ENCODE data around the gene CRB2. TPM values are rescaled to one million over a fixed set of nuclear protein-coding genes. Genes with fewer than 3 reads are reported as not detected.
A peak's percentile ranks its signal among the peaks of the same experiment; 100 is the strongest.

The CRB2 gene
- total and polyA plus RNA-seq, 2 of the 13 experiments (the other 11 are each of a cell fraction or from before 2014, with no cell fraction given), result 0.01 to 0.29 TPM

DNA sequence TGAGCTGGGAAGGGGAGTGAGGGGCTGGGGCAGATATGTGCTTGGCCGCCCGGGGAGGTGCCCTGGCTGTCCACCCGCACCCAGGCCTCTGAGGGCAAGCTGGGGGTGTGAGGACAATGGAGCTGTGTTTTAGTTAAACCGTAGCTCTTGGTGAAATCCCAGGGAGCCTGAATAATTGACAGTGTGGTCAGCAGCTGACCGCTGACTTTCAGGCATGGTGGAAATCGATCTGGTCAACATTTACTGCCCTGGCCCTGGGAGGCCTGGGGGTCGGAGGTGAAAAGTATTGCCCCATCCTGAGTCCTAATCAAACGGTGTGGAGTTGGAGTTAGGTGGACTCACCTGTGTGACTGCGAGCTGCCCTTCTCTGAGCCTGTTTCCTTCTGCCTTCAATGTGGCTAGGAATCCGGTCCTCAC is 31.2 kb upstream of the CRB2 start (continued):
- TF ChIP-seq, protein P1, sequence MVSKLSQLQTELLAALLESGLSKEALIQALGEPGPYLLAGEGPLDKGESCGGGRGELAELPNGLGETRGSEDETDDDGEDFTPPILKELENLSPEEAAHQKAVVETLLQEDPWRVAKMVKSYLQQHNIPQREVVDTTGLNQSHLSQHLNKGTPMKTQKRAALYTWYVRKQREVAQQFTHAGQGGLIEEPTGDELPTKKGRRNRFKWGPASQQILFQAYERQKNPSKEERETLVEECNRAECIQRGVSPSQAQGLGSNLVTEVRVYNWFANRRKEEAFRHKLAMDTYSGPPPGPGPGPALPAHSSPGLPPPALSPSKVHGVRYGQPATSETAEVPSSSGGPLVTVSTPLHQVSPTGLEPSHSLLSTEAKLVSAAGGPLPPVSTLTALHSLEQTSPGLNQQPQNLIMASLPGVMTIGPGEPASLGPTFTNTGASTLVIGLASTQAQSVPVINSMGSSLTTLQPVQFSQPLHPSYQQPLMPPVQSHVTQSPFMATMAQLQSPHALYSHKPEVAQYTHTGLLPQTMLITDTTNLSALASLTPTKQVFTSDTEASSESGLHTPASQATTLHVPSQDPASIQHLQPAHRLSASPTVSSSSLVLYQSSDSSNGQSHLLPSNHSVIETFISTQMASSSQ (IDR thresholded peaks at IDR 0.05; ENCODE audit: low read depth), result peak; percentile 60; the same call in 1 of the 2 replicates
- TF ChIP-seq, protein P1 (CRISPR knock-in tag; IDR thresholded peaks at IDR 0.05; ENCODE audit: borderline replicate concordance), result no peak; the same call in 1 of the 2 replicates
- TF ChIP-seq, protein P2, sequence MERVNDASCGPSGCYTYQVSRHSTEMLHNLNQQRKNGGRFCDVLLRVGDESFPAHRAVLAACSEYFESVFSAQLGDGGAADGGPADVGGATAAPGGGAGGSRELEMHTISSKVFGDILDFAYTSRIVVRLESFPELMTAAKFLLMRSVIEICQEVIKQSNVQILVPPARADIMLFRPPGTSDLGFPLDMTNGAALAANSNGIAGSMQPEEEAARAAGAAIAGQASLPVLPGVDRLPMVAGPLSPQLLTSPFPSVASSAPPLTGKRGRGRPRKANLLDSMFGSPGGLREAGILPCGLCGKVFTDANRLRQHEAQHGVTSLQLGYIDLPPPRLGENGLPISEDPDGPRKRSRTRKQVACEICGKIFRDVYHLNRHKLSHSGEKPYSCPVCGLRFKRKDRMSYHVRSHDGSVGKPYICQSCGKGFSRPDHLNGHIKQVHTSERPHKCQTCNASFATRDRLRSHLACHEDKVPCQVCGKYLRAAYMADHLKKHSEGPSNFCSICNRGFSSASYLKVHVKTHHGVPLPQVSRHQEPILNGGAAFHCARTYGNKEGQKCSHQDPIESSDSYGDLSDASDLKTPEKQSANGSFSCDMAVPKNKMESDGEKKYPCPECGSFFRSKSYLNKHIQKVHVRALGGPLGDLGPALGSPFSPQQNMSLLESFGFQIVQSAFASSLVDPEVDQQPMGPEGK (CRISPR knock-in tag; IDR thresholded peaks at IDR 0.05), result peak; percentile 87
- TF ChIP-seq ZNF12 (CRISPR knock-in tag; IDR thresholded peaks at IDR 0.05) (peak; percentile 65; the same call in 1 of the 2 replicates), ZNF101 (CRISPR knock-in tag; IDR thresholded peaks at IDR 0.05; ENCODE audit: borderline replicate concordance, low read depth) (no peak), ZNF761 (CRISPR knock-in tag; conservative IDR thresholded peaks at IDR 0.05) (no peak), NAIF1 (CRISPR knock-in tag; IDR thresholded peaks at IDR 0.05; ENCODE audit: borderline replicate concordance) (peak; percentile 96), ZBTB3 (CRISPR knock-in tag; IDR thresholded peaks at IDR 0.05; ENCODE audit: borderline replicate concordance, low read depth) (no peak), DPF2 (CRISPR knock-in tag; IDR thresholded peaks at IDR 0.05; ENCODE audit: borderline replicate concordance, low read depth) (peak; percentile 90), ZMYM2 (CRISPR knock-in tag; IDR thresholded peaks at IDR 0.05) (peak; percentile 72; the same call in 1 of the 2 replicates), CREM (IDR thresholded peaks at IDR 0.05) (peak; percentile 55; the same call in 1 of the 2 replicates), CREM (CRISPR knock-in tag; IDR thresholded peaks at IDR 0.05) (no peak), NFIB (CRISPR knock-in tag; IDR thresholded peaks at IDR 0.05; ENCODE audit: borderline replicate concordance) (no peak)
- TF ChIP-seq, protein P3, sequence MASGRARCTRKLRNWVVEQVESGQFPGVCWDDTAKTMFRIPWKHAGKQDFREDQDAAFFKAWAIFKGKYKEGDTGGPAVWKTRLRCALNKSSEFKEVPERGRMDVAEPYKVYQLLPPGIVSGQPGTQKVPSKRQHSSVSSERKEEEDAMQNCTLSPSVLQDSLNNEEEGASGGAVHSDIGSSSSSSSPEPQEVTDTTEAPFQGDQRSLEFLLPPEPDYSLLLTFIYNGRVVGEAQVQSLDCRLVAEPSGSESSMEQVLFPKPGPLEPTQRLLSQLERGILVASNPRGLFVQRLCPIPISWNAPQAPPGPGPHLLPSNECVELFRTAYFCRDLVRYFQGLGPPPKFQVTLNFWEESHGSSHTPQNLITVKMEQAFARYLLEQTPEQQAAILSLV (CRISPR knock-in tag; IDR thresholded peaks at IDR 0.05; ENCODE audit: borderline replicate concordance), result peak; percentile 62; the same call in 1 of the 2 replicates
- TF ChIP-seq, protein P4, sequence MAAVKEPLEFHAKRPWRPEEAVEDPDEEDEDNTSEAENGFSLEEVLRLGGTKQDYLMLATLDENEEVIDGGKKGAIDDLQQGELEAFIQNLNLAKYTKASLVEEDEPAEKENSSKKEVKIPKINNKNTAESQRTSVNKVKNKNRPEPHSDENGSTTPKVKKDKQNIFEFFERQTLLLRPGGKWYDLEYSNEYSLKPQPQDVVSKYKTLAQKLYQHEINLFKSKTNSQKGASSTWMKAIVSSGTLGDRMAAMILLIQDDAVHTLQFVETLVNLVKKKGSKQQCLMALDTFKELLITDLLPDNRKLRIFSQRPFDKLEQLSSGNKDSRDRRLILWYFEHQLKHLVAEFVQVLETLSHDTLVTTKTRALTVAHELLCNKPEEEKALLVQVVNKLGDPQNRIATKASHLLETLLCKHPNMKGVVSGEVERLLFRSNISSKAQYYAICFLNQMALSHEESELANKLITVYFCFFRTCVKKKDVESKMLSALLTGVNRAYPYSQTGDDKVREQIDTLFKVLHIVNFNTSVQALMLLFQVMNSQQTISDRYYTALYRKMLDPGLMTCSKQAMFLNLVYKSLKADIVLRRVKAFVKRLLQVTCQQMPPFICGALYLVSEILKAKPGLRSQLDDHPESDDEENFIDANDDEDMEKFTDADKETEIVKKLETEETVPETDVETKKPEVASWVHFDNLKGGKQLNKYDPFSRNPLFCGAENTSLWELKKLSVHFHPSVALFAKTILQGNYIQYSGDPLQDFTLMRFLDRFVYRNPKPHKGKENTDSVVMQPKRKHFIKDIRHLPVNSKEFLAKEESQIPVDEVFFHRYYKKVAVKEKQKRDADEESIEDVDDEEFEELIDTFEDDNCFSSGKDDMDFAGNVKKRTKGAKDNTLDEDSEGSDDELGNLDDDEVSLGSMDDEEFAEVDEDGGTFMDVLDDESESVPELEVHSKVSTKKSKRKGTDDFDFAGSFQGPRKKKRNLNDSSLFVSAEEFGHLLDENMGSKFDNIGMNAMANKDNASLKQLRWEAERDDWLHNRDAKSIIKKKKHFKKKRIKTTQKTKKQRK (IDR thresholded peaks at IDR 0.05; ENCODE audit: low read length), result no peak
- TF ChIP-seq, protein P5, sequence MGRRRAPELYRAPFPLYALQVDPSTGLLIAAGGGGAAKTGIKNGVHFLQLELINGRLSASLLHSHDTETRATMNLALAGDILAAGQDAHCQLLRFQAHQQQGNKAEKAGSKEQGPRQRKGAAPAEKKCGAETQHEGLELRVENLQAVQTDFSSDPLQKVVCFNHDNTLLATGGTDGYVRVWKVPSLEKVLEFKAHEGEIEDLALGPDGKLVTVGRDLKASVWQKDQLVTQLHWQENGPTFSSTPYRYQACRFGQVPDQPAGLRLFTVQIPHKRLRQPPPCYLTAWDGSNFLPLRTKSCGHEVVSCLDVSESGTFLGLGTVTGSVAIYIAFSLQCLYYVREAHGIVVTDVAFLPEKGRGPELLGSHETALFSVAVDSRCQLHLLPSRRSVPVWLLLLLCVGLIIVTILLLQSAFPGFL (CRISPR knock-in tag; IDR thresholded peaks at IDR 0.05), result no peak
